Body of pancreas (tissue), 4 donors: ENCODE measurements around the gene UBE2Q1.
"Not testable (repeated sequence)": the region's sequence is repeated elsewhere in the genome, so short reads cannot be mapped to it uniquely, and the experiment has no call there.

ENCODE experiments used
- CTCF ChIP-seq, 7 experiments: fragments of 450-650 bp in 4 of 7; fragments of 200-600 bp in 3 of 7; sonication (generic) in 3 of 7; IDR thresholded peaks; one replicate each; pipeline ENCODE4 v1.5.1; 2016 to 2019; ENCODE audit warnings: antibody characterized with exemption in 7 of 7
- POLR2A ChIP-seq, 3 donors: fragments of 450-650 bp; IDR thresholded peaks; one replicate each; pipeline ENCODE4 v1.6.1; 2016; ENCODE audit warnings: antibody characterized with exemption in 3 of 3, mild to moderate bottlenecking in 2 of 3

GRCh38 chr1:154531950-154532349 is 26.5 kb downstream of the UBE2Q1 start:
- TF ChIP-seq POLR2A, CTCF (IDR thresholded peaks at IDR 0.05): not testable (repeated sequence)
